NCI-H1436 treated with DMSO at 0.1 percent for 48 hours (cell line): ENCODE data around the gene PBX4.
A peak's percentile ranks its signal among the peaks of the same experiment; 100 is the strongest.
"Not testable (repeated sequence)": the region's sequence is repeated elsewhere in the genome, so short reads cannot be mapped to it uniquely, and the experiment has no call there.

Source experiments
- DNase-seq: peaks from one replicate; lab custom pipeline; 2025; lab: John Stamatoyannopoulos, UW

PBX4 gene, protein sequence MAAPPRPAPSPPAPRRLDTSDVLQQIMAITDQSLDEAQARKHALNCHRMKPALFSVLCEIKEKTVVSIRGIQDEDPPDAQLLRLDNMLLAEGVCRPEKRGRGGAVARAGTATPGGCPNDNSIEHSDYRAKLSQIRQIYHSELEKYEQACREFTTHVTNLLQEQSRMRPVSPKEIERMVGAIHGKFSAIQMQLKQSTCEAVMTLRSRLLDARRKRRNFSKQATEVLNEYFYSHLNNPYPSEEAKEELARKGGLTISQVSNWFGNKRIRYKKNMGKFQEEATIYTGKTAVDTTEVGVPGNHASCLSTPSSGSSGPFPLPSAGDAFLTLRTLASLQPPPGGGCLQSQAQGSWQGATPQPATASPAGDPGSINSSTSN

DNA sequence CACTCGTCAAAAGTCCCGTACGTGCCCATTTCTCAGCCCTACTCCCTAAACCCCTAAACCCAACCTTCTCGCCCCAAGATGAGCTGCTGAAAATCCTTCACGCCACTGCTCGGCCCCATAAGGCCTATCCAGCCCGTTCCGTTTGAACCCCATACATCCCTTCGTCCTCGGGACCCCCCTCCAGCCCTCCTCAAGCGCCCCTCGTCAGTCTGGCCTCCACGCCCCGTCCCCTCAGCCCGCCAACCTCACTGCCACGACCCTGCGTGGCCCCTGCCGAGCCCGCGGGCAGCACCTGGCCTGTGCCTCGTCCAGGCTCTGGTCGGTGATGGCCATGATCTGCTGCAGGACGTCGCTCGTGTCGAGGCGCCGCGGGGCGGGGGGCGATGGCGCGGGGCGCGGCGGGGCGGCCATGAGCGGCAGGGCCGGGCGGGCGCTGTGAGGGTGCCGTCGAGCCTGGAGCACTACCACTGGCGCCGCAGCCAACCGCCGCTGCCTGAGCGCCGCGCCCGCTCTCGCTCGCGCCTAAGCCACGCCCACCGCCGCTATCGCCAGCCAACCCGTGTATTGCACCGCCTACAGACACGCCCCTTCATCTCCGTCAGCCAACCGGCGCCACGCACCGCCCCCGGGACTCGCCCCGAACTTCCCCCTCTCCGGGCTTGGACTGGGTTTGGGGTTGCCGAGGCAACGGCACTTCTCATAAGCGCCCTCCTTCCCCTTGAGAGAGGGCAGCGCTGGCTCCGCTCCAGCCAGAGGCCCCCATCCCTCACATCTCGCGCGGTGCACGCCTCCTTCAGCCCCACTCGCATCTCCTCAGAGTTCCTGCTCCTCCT lies at the start of gene PBX4:
Gene PBX4, minus strand, starts transcription at position 469 of the 833 bp plus-strand sequence. Its CDS starts 58 bp downstream, at position 411.
- DNase-seq: peak; percentile 93

DNA sequence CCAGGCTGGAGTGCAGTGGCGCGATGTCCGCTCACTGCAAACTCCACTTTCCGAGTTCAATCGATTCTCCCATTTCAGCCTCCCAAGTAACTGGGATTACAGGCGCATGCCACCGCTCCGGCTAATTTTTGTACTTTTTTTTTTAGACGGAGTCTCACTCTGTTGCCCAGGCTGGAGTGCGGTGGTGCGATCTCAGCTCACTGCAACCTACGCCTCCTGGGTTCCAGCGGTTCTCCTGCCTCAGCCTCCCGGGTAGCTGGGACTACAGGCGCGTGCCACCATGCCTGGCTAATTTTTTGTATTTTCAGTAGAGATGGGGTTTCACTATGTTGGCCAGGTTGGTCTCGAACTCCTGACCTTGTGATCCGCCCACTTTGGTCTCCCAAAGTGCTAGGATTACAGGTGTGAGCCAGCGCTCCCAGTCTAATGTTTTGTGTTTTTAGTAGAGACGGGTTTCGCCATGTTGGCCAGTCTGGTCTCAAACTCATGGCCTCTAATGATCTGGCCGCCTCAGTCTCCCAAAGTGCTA lies 47.0 kb upstream of the PBX4 start:
- DNase-seq: not testable (repeated sequence)

DNA sequence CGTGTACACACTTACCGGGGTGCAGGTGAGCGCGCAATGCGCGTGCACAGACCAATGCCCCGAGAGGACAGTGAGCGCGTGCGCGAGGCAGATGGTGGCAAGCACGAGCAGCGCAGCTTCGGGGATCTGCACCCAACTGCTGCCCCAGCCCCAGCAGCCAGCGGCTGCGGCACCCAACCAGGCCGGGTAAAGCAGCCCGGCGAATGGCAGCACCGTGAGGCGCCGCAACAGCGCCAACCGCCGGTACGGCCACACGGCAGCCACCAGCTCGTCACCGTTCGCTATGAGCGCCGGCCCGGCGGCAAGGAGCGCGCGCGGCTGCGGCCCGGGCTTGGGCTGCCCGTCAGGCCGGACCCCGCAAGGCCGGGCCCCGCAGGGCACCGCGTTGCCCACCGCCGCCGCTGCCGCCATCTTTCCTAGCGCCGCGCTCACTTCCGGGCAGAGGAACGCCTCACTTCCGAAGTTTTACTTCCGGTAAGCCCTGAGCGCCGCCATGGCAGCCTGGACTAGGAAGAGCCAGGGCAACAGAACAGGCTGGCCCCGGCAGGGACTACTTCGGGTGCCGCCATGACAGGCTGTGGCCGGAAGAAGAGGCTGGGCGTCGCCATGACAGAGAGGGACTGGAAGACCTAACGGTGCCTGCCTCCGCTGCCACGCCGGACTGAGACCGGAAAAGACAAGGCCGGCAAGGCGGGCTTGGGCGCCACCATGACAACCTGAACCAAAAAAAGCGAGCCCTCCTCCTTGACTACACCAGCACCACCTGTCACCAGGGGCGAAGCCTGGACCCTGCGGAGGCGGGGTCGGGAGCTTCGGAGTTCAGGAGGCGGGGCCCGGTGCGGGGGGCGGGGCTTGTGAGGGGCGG lies 45.0 kb upstream of the PBX4 start, which contains the start of gene ATP13A1:
Gene ATP13A1, minus strand, starts transcription at position 421 of the 865 bp plus-strand sequence. Its CDS starts 10 bp downstream, at position 411.
- DNase-seq: peak; percentile 85

DNA sequence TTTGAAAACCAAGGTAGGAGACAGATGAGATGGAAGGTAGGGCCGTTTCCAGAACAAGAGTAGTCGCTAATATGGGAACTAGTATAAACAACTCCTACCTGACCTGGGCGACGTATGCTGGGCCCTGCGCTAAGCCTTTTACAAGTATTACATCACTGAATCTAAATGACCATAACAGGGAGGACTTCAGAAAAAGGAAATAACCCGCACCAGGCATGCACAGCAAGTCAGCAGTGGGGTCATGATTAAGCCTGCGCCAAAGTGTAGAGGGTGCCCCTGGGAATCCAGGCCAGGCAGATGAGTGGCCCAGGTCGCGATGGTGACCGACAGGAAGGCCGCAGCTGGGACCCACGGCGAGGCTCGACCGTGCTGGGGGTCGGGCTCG lies 44.4 kb upstream of the PBX4 start:
- no peak for DNase-seq

DNA sequence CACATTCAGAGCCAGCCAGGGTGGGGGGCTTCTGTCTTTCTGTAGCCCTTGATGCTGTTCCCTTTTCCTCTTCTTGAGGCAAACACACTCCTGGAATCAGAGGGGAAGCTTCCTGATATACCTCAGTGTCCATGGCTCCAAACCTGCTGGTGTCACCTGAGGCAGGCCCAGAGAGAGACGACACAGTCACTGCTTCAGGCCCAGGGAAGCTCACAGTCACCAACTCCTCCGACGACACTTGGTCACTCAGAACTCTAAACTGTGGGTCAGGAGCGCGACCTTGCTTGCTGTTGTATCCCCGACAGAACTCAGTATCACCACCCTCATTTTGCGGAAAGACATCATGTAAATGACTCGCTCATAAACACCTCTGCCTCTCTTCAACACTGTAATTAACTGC lies 43.9 kb upstream of the PBX4 start:
- DNase-seq: no peak

DNA sequence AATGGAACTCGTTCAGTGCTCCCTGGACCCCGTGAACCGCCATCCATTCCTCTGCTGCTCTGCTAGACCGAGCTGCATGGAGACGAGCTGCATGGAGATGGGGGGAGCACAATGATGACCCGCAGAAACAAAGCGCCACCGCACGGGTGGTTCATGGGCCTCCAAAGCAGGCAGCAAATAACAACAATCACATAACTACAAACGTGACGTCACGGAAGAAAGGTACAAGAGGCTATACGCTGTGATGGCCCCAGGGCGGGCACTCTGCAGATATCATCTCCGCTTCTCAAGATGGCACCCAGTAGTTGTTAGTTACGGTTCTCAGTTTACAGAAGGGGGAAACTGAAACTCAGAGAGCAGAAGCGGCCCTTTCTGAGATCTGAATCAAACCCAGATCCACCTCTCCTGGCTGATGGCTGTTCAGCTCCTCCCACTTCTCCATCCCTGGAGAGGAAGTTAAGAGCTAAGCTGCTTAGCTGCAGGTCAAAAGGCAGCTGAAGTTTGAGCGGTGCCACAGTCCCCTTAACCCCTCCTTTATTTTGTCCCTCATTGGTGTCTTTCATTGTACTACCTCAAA lies 43.3 kb upstream of the PBX4 start:
- DNase-seq: no peak

DNA sequence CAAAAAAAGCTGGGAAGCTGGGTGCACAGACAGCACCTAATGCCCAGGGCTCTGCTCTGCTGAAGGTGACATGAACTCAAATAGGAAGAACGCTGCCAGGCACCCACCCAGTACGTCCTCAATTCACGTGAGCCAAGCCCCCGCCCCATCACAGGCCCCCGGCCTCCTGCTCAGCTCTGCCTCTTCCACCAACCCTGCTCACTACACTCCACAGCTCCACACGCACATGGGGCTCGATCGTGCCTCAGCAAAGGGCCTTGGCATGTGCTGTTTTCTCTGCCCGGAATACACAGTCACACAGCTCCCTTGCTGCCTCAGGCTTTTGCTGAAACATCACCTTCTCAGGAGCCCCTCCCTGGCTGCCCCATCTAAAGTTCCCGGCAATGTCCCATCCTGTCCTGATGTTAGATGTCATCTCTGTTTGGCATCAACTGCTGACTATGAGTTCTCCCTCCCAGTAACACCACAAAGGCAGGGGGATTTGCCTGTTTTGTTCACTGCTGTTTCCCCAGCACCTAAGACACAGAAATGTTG lies 42.7 kb upstream of the PBX4 start:
- DNase-seq: no peak

DNA sequence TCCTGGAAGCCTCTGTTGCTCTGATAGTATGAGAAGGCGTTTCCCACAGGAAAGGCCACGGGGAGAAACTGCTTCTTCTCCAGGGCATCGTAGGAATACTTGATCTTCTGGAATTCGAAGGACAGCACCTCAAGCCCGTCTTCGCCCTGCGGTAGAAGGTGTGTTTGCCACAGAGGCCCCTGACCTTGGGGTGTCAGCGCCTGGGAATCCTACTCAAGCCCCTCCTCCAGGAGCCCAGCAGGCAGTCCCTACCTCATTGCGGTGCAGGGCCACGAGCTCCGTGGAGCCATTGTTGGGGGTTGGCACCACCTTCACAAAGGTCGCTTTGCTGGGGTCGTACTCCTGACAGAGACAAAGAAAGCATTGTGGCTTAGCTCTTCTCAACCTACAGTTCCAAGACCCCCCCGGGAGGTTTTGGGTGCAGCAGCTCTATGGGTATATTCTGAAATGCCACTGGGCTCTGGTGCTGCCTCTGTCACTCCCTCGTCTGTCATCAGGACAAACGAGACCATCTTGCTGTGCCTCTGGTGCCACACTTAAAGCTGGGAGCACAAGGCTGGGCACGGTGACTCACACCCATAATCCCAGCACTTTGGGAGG lies 41.3 kb upstream of the PBX4 start:
- DNase-seq: no peak

DNA sequence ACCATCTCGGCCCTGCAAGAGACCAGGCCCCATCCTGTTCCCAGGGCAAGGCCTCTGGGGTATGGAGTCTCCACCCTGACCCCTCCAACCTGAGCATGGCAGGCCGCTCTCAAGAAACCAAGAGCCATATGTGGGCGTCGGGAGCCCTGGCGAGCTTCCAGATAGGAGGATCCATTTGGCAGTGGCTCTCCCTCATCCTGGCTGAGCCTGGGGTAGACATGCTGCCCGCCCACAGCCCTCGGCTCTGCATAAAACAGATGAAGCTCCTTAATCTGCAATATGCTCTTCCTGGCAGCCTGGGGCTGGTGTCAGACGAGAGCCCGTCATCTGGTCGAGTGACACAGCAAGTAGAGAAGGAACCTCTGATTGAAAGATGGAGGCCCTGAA lies 38.9 kb upstream of the PBX4 start:
- DNase-seq: no peak

DNA sequence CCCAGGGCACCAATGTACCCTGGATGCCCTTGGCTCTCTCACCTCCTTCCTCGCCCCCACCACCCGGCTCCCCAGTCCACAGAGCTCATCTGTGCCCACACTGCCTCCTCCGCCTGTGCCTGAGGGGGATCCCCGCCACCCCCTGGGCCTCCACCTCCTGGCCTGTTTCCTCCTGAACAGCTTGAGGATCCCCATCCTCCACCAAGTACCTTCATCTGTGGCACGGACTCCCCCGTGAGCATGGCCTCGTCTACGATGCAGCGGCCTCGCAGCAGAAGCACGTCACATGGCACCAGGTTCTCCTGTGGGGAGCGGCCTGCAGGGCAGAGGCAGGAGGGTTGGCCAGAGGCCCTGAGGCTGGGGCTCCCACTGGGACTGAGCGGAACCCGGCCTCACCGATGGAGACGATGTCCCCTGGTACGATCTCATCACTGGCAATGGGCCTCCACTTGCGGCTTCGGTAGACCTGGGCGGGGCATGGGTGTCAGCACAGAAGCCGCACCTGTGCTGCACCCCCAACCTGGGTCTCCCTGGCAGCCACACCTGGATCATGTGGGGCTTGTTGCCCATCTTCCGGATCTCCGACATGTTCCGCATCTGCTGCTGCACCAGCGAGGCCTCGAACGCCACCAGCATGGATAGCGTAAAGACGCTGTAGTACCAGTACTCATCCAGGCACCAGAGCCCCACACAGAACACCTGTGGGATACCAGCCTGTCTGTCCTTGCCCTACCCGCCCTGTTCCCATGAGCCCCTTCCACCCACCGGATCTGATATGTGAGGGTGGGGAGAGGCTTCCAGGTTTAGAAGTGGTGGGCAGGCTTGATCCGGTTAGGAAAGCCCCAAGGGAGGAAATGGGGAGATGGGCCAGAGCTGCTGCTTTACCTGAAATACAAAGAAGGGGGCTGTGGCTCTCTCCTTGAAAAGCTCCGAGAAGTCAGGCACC lies 38.2 kb upstream of the PBX4 start:
- DNase-seq: no peak

DNA sequence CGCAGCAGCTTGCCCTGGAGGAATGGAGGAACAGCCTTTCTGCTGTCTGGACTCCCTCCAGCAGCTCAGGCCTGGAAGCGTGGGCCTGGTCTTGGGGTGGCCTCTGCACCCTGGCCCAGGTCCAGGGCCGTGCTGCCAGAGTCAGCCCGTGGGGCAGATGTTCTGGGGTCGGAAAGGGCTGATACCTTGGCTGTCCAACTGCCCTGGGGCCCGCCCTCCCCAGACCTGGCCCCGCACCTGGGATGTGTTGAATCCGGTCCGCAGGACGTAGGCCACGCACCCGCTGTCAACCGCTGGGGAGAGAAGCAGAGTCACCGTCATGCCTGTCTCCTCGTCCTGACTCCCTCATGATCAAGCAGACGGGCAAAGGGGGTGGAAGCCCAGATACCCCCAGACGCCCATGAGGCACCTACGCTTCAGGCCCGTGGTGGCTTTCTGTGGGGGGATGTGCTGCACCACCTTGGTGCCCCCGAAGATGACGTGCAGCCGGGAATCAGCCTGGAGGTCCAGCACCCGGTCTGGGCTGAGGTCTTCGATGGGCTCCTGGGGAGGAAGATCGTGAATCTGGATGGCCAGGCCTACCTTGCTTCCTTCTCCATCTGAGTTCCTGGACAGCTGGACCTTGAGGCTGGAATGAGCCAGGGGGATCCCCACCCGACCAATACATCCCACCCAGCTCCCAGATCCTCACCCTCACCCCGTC lies 37.3 kb upstream of the PBX4 start:
- DNase-seq: no peak

DNA sequence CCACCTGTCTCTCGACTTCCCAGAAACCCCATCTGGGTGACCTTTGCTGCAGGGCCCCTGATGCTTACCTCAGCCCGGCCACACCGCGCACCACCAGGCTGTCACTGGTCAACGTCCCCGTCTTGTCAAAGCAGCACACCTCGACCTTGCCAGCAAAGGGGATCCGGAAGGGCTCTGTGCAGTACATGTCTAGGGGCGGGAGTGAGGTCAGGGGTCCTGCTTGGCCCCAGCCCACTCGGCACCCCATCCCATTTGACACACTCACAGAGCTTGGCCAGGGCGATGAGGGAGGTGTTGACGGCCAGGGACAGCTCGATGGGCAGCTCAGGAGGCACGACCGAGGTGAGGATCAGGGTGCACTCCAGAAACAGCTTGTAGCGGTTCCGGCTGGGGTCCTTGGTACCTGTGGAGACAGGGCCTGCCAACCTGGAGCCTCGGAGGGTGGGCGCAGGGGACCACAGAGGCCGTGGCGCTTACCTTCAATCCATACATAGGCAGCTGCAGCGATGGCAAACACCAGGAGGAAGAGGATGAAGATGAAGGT lies 36.6 kb upstream of the PBX4 start:
- no peak for DNase-seq

DNA sequence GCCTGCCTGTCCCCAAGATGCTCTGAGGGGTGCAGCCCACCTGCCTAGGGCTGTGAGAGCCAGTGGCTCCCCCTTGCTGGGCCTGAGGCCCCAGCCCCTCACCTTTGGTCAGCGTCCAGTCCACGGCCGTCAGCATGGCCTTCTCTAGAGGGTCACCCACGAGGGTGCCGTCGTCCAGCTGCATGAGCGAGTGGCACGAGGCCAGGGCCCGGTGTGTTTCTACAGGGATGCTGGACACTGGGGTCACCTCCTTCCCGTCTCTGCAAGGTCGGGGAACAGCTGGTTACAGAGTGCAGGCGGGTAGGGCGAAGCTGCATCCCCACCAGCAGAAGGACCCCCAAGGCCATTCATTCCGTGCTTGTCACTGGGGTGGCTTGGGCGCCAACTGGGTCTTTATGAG lies 36.0 kb upstream of the PBX4 start:
- DNase-seq: no peak

DNA sequence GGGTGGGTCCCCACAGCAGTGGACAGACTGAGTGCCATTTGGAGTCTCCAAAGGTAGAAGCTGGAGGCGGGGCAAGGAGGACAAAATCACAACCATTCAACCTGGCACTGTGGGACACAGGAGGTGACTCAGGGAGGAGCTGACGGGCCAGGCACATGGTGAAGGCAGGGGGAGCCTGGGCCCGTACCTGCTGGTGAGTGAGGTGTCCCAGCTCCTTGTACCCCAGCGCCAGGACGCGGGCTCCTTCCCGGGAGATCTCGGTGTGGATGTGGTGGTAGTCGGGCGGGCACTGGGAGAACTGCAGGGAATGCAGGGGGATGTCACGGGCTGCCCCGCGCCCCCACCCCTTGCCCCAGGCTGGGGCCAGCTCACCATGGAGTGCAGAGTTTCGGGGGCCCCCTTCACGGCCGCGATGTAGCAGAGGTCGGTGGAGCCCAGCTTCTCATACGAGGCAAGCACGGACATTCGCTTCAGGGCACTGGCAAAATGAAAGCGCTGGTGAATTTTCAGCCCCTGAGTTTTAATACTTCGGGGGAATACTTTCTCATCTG lies 35.2 kb upstream of the PBX4 start:
- DNase-seq: no peak

DNA sequence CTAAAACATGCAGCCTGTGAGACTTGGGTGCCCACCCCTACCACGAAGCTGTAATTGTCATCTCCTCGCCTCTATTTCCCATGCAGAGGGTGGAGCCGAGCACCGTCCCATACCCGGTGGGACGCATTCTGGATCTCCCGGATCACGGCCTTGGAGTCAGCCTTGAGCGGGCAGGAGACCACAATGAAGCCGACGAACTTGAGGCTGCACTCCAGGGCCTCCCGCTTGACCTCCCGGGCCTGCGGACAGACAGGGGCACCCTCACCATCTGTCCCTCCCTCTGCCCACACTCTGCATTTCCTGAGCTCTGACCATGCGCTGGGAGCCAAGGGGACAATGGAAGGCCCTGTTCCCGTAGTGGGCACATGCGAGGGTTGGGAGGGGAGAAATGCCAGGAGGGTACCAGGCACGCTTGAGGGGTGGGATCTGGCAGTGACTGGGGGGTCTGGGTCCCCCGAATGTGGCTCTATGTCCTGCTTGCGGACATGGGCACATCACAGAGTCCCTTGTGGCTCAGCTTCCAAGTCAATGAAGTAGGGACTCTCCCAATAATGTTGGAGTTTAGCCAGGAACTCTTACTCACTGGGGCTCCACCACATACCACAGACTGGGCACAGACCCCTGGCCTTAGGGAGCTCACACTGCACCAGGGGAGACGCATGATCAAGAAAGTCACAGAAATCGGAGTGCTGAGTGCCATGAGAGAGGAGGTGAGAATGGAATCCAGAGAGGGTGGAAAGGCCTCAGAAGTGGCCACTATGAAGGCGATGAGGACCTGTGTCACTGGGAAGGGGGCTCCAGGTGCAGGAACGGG lies 34.2 kb upstream of the PBX4 start:
- DNase-seq: no peak

DNA sequence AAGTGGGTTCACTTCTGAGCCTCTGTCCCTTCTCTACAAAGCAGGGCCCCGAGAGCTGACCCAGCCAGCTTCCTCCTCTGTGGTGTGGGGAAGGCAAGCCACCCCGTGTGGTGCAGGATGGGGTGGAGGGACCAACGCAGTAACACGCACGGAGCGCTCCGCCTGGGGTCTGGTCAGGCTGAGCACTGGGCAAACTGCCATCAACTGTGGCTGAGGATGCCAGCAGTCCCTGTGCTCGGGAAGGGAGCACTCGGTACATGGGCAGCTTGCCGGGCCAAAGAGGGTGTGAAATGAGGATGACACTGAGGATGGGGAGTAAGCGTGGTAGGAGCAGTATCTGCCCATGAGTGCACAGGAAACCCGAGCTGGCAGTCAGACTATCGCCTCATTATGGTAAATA lies 32.6 kb upstream of the PBX4 start:
- no peak for DNase-seq

DNA sequence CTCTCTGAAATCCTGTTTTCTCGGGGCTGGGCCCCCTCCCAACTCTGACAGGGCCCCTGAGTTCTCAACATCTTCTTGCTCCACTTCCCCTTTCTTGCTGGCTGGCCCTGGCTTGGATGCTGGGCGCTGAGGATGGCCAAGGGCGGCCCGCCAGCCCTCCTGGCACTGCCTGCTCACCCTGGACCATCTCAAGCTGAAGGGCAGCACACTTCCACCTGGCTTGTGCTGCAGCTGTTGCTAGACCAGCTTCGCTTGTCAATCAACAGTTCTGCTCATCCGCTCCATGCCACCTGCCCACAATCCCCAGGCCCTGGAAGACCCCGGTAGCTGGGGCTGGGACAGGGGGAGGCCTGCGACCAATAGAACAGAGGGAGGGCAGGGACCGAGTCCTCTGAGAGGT lies 31.8 kb upstream of the PBX4 start:
- DNase-seq: no peak

DNA sequence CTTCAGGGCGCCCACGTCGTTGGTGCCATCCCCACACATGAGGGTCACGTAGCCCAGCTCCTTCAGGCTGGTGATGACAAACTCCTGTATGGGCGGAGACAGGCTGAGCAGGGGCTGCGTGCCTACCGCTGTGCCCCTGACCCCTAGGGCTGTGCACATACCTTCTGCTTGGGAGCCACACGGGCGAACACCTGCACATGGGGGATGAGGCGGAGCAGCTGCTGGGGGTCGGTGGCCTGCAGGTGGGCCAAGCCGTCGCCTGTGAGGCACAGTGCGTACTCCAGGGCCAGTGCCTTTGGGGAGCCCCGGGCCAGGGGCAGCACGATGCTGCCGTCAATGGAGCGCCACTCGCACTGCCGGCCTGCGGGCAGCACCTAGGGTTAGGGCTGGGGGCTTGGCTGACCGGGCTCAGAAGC lies 31.1 kb upstream of the PBX4 start:
- no peak for DNase-seq
